Gastroesophageal sphincter (tissue), 4 donors: ENCODE results near the gene FBXW8. TPM values are rescaled to one million over a fixed set of nuclear protein-coding genes. Genes with fewer than 3 reads are reported as not detected.

ENCODE experiments used
- ATAC-seq: fragments of 150-250 bp; one replicate; pipeline ENCODE4 v1.9.1; 2016; ENCODE audit warnings: mild to moderate bottlenecking, moderate library complexity
- H3K27ac ChIP-seq, 4 donors: fragments of 200-600 bp; sonication (generic) in 3 of 4; 1 replicate in 3 of 4; 2 replicates in 1 of 4; pipeline ENCODE4 v1.5.1; 2016 to 2019
- H3K27me3 ChIP-seq: fragments of 200-600 bp; sonication (generic); one replicate; pipeline ENCODE4 v1.5.1; 2019
- H3K36me3 ChIP-seq, 2 donors: fragments of 200-600 bp; sonication (generic); one replicate each; pipeline ENCODE4 v1.5.1; 2019; ENCODE audit warnings: control low read depth in 1 of 2
- H3K4me1 ChIP-seq, 3 donors: fragments of 200-600 bp; sonication (generic); 1 replicate in 2 of 3; 2 replicates in 1 of 3; pipeline ENCODE4 v1.5.1; 2016 to 2019; ENCODE audit warnings: control low read depth in 2 of 3
- H3K4me3 ChIP-seq, 2 donors: fragments of 200-600 bp; sonication (generic); one replicate each; pipeline ENCODE4 v1.5.1; 2019; ENCODE audit warnings: mild to moderate bottlenecking in 1 of 2, moderate library complexity in 1 of 2
- H3K9me3 ChIP-seq, 3 donors: fragments of 200-600 bp; sonication (generic); one replicate each; pipeline ENCODE4 v1.5.1; 2017 to 2019; ENCODE audit warnings: control low read depth in 2 of 3
- EP300 ChIP-seq: sonication (generic); formaldehyde crosslinking; IDR thresholded peaks from one replicate; pipeline ENCODE4 v1.6.1; 2017; ENCODE audit warnings: antibody characterized with exemption, mild to moderate bottlenecking
- POLR2A ChIP-seq, 2 donors: fragments of 450-650 bp; IDR thresholded peaks; one replicate each; pipeline ENCODE4 v1.6.1; 2017; ENCODE audit warnings: antibody characterized with exemption in 2 of 2, mild to moderate bottlenecking in 2 of 2, moderate library complexity in 1 of 2
- WGBS, 2 donors: methylation state at CpG; one replicate each; pipeline ENCODE4 v1.1.5; 2018; ENCODE audit warnings: low coverage in 1 of 2; 5-methylcytosine and 5-hydroxymethylcytosine counted together
- total RNA-seq, 4 donors: library from RNA; depleted of rRNA; stranded (reverse); fragments of >200 nt; gene quantifications; one replicate each; pipeline ENCODE4 v1.1.0, GENCODE V29; 2016

The FBXW8 gene
- total RNA-seq, 4 donors from 2014 or later = 10.1 to 17.9 (median 13.7) TPM

DNA sequence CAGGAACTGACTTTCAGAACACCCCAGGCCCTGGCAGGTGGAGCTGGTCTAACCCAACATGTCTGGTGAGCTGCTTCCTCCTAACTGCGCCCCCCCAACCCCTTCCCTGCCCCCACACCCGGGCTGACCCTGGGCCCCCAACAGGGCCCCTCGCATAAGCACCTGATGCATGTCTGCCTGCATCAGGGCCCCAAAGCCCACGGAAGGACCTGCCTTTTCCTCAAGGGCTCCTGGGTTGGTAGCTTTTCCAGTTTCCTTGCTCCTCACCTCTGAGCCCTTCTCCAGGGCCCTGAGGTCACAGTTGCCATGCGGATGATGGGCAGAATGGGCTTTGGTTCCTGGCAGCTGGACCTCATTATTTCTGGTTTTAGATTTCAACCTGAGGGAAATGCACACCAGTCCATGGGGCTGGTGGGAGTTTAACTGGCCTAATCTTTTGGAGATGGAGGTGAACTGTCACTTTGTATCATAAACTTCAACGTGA, 170.0 kb downstream of the FBXW8 start:
- no peak for ATAC-seq
- Histone ChIP-seq H3K36me3 (no peaks in the 10 kb centered on the region), H3K27me3 (peaks cover 9% of the 10 kb centered on the region), H3K27ac (no peak overlapping the region), H3K4me3 (no peak overlapping the region), H3K4me1 (no peaks in the 10 kb centered on the region), H3K9me3 (no peaks in the 10 kb centered on the region)
- 44% methylated on average over 1 of the region's 6 CpGs; no CpG with 5 or more reads in 1 of the 2 donors for WGBS, 2 donors
- TF ChIP-seq POLR2A (IDR thresholded peaks at IDR 0.05) (no peak), EP300 (no peak)

Other genes with a start within 250 kb of the FBXW8 start
- 10 to 100 TPM in 3 of 4 donors, 1 to 10 TPM in 1; 5.8 to 18.7 (median 13.4) TPM for gene SPRING1, start 172.9 kb upstream of the FBXW8 start, total RNA-seq
- under 1 TPM in 2 of 4 donors, not detected in 2; 0.31 to 0.54 TPM for gene RNFT2, start 172.6 kb upstream of the FBXW8 start, total RNA-seq
- gene HRK, start 29.5 kb upstream of the FBXW8 start, total RNA-seq = under 1 TPM in 3 of 4 donors, not detected in 1; under 0.01 to 0.45 (median 0.08) TPM
- gene TESC, start 188.5 kb downstream of the FBXW8 start, total RNA-seq = 1 to 10 TPM; 3.0 to 5.3 (median 4.5) TPM